Stimulated activated CD4-positive, alpha-beta T cell treated with anti-CD3 and anti-CD28 coated beads, Interleukin-12 subunit alpha, Interleukin-12 subunit beta, amount 100 ng/mL, for 24 hours (primary cell): ENCODE results near the gene DPY19L1.
"Not testable (repeated sequence)": the region's sequence is repeated elsewhere in the genome, so short reads cannot be mapped to it uniquely, and the experiment has no call there.

Experiments used
- DNase-seq, 2 experiments: peaks; one replicate each; pipeline ENCODE4 v3.0.0-alpha.2; 2020; ENCODE audit warnings: low read depth in 2 of 2

The DPY19L1 gene

GRCh38 chr7:35035511-35035961 is 1.7 kb downstream of the DPY19L1 start:
- DNase-seq = peak in 1 of 2 experiments; percentile 5

DNA sequence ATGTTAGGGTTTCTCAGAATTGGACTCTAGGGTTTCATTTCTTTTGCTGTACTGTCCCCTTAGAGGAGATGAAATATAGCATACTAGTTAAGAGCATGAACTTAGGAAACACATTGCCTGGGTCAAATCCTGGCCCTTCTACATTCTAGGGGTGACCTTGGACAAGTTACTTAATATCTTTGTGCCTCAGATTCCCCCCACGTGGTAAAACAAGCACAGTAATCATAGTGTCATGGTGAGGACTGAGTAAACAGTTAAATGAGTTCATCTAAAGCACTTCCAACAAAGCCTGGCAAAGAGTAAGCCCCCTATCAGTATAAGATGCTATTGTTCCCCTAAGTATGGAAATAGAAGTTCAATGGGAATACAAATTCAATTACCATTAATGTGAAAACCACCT is 5.1 kb downstream of the DPY19L1 start:
- DNase-seq = no peak

DNA sequence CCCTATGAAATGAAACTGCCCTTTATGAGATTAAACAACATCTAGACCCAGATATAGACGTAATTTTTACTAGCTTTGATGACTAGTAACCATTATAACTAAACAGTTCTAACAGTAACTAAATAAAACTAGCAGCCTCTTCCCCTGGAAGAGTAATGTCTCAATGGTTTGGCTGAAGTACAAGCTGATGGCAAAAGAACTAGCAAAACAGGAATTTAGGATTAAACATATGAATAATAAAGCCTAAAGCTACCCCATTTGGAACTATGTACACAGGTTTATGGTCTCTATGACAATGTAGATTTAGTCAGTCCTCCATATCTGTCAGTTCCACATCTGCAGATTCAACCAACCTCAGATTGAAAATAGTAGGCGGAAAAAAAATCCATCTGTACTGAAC is 6.4 kb downstream of the DPY19L1 start:
- DNase-seq = no peak

- no peak for DNase-seq
These were observed 8.0 kb downstream of the DPY19L1 start for GRCh38 chr7:35029311-35029710.

GRCh38 chr7:35026150-35026549 is 11.1 kb downstream of the DPY19L1 start:
- DNase-seq = no peak

DNA sequence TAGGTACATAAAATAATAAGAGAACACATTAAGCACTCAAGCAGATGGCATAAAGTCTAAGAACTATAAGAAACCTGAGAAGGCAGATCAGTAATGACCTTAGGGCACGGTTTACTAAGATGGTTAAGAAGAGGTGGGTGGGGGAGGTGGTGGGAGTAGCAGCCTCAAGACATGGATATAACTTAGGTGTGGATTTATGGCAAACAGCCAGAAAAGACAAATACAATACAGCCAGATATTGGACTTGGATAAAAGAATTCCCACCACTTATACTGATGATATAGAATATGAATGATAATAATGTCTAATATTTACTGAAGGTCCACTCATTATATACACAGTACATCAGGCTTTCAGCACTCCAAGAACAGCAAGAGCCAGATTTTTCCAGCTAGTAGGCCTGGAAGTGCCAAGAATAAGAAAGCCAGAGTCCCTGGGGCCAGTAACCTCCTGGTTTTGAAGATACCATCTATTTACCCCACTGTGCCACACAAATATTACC is 11.9 kb downstream of the DPY19L1 start:
- no peak for DNase-seq

GRCh38 chr7:35024298-35024697 is 13.0 kb downstream of the DPY19L1 start:
- DNase-seq = no peak

GRCh38 chr7:35022725-35023124 is 14.6 kb downstream of the DPY19L1 start:
- no peak for DNase-seq

- no peak for DNase-seq
These were observed 15.8 kb downstream of the DPY19L1 start for GRCh38 chr7:35021445-35021844.

DNA sequence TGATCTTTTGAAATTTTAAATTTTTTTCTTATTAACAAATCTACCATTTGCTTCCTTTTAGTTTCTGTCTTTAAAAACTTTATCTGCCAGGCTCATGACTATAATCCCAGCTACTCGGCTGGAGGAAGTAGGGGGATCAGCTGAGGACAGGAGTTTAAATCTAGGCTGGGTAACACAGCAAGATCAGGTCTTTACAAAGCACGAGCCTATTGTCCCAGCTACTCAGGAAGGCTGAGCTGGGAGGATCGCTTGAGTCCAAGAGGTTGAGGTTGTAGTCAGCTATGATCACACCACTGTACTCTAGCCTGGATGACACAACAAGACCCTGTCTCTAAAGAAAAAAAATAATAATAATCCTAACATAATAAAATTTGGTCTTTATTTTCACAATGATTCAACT is 17.5 kb downstream of the DPY19L1 start:
- no peak for DNase-seq

DNA sequence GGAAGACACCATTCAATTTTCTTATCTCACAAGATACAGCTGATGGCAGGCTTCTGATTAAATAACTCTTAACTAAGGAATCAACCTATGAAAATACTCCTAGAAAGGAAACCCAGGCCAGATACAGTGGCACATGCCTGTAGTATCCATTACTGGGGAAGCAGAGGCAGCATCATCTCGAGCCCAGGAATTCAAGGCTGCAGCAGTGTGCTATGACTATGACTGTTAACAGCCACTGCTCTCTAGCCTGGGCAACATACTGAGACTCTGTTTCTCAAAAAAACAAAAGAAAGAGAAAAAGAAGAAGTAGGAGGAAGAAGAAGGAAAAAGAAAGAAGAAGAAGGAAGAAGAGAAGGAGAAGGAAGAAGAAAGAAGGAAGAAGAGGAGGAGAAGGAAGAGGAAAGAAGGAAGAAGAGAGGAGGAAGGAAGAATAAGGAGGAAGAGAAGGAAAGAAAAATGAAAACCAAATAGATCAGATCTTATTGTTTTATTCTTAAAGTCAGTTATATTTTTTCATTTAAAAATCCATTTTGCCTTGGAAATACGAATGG is 18.0 kb downstream of the DPY19L1 start:
- no peak for DNase-seq

DNA sequence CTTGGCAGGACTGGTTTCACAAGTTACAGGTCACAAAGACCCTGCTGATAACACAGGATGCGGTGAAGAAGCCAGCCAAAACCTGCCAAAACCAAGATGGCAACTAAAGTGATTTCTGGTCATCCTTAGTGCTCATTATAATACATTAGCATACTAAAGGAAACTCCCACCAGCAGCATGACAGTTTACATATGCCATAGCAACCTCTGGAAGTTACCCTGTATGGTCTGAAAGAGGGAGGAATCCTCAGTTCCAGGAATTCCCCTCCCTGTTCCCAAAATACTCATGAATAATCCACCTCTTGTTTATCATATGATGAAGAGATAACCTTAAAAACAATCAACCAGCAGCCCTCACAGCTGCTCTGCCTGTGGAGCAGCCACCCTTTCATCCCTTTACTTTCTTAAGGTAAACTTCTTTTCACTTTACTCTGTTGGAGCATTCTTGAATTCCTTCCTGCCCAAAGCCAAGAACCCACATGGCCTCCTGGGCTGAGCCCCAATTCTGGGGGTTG is 21.9 kb downstream of the DPY19L1 start:
- no peak for DNase-seq

- no peak for DNase-seq
These were observed 25.1 kb downstream of the DPY19L1 start for GRCh38 chr7:35012160-35012559.

- DNase-seq = no peak
These were observed 26.2 kb downstream of the DPY19L1 start for GRCh38 chr7:35011085-35011484.

GRCh38 chr7:35007768-35008167 is 29.5 kb downstream of the DPY19L1 start:
- DNase-seq = no peak

GRCh38 chr7:35004531-35005095 is 32.7 kb downstream of the DPY19L1 start:
- no peak for DNase-seq

GRCh38 chr7:35003679-35004303 is 33.5 kb downstream of the DPY19L1 start:
- no peak for DNase-seq

DNA sequence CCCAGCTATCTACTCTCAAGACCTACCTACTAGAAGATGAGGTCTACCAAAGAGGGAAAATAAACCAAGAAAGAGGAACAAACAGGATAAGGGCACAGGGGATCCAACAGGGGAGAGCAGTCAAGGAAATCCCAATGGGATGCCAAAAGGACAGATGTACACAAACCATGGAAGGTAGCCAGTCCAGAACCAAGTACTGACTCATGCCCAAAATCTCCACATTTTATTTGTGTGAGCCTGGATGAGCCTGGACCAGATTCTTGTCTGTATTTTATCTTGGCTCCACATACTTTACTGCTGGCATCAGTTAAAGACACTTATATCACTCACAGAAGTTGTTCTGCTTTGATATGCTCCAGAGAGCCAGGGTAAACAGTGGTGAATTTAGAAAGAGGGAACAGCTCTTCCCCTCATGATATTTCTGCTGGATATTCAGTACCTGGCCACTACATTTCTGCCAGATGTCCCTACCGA is 34.1 kb downstream of the DPY19L1 start:
- not testable (repeated sequence) for DNase-seq

- DNase-seq = not testable (repeated sequence)
These were observed 39.0 kb downstream of the DPY19L1 start for GRCh38 chr7:34998335-34998734.

DNA sequence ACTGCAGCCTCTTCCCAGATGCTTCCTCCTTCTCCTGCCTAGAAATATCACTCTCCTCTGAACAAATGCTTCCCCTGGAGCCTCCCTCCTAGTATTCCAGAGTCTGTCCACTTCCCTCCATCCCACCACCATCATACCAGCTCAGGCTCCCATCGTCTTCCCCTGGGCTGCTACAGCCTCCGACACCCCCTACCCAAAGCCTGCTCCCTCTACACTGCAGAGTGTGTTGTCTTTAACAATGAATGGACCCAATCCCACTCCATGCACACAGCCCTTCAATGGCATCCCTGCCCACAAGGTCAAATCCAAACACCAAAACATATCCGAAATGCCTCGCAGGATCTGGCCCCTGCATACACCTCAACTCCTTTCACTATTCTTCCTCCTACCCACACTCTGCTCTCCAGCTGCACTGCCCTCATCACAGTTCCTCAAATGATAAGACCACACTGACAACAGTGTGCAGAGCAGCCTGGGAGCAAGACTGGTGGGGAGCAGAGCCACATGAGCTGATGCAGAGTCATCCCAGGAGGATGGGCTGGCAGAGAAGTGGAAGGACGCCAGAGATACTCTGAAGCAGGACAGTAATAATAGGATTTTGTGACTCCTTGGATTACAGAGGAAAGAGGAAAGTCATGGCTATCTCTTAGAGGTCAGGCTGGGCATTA is 40.7 kb downstream of the DPY19L1 start:
- DNase-seq = not testable (repeated sequence)

DNA sequence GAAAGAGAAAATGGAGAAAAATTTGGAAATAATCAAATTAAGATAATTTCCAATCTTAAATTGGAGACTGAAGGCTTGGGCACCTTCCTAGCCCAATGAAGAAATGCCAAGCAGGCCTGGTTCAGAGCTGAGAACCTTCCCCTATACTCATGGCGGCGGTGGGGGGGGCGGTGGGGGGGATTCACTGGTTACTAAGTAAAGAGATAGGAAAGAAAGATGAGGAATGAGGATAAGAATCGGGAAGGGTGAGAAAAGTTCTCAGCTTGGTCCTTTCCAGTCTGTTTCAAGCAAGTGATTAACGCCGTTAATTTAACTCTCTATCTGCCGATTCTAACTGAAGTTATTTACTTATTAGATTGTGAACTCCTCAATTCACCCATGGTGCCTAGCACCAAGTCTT is 41.5 kb downstream of the DPY19L1 start:
- DNase-seq = no peak
